ENCODE measurements around the gene CFAP46.
"Not testable (repeated sequence)": the region's sequence is repeated elsewhere in the genome, so short reads cannot be mapped to it uniquely, and the experiment has no call there.

Gene CFAP46

GRCh38 chr10:132861116-132861691 is 81.2 kb downstream of the CFAP46 start:
- no peak for DNase-seq (ENCODE audit: low spot score)

- no peak for DNase-seq (ENCODE audit: low spot score)
These were observed 81.8 kb downstream of the CFAP46 start for GRCh38 chr10:132860532-132860931.

- DNase-seq (ENCODE audit: low spot score): no peak
These were observed 83.1 kb downstream of the CFAP46 start for GRCh38 chr10:132859084-132859855.

GRCh38 chr10:132858121-132859081 is 84.0 kb downstream of the CFAP46 start:
- no peak for DNase-seq (ENCODE audit: low spot score)

- DNase-seq (ENCODE audit: low spot score): no peak
These were observed 85.4 kb downstream of the CFAP46 start for GRCh38 chr10:132856869-132857524.

GRCh38 chr10:132855889-132856288 is 86.5 kb downstream of the CFAP46 start:
- DNase-seq (ENCODE audit: low spot score): no peak

GRCh38 chr10:132851451-132851850 is 90.9 kb downstream of the CFAP46 start:
- DNase-seq (ENCODE audit: low spot score): no peak

GRCh38 chr10:132850896-132851295 is 91.5 kb downstream of the CFAP46 start:
- no peak for DNase-seq (ENCODE audit: low spot score)

- DNase-seq (ENCODE audit: low spot score): no peak
These were observed 92.1 kb downstream of the CFAP46 start for GRCh38 chr10:132850246-132850645.

- no peak for DNase-seq (ENCODE audit: low spot score)
These were observed 92.8 kb downstream of the CFAP46 start for GRCh38 chr10:132849546-132850031.

GRCh38 chr10:132848951-132849545 is 93.3 kb downstream of the CFAP46 start:
- DNase-seq (ENCODE audit: low spot score): no peak

- DNase-seq (ENCODE audit: low spot score): no peak
These were observed 94.1 kb downstream of the CFAP46 start for GRCh38 chr10:132848291-132848701.

- DNase-seq (ENCODE audit: low spot score): no peak
These were observed 94.5 kb downstream of the CFAP46 start for GRCh38 chr10:132847856-132848255.

GRCh38 chr10:132847416-132847777 is 95.0 kb downstream of the CFAP46 start:
- DNase-seq (ENCODE audit: low spot score): no peak

- DNase-seq (ENCODE audit: low spot score): no peak
These were observed 95.5 kb downstream of the CFAP46 start for GRCh38 chr10:132846631-132847415.

GRCh38 chr10:132845780-132846595 is 96.4 kb downstream of the CFAP46 start:
- no peak for DNase-seq (ENCODE audit: low spot score)

- DNase-seq (ENCODE audit: low spot score): no peak
These were observed 97.3 kb downstream of the CFAP46 start for GRCh38 chr10:132845041-132845551.

GRCh38 chr10:132844069-132844809 is 98.1 kb downstream of the CFAP46 start:
- DNase-seq (ENCODE audit: low spot score): no peak

GRCh38 chr10:132843276-132843675 is 99.1 kb downstream of the CFAP46 start:
- DNase-seq (ENCODE audit: low spot score): not testable (repeated sequence)

All from hematopoietic multipotent progenitor cell treated with erythropoietin and hydrocortisone succinate and interleukin-3 and kit ligand, for 17 days (in vitro differentiated cells).